ENCODE measurements around the gene PPM1H.

PPM1H gene

GRCh38 chr12:62754706-62755105 is 180.2 kb downstream of the PPM1H start:
- Histone ChIP-seq H3K9me3 (ENCODE audit: control insufficient read depth, low read length) (no peaks in the 10 kb centered on the region), H3K27me3 (ENCODE audit: control insufficient read depth in 1 of 2, insufficient read depth in 1 of 2, low read length in 2 of 2) (no peaks in the 10 kb centered on the region), H2BK5ac (ENCODE audit: low read depth, low read length, poor library complexity, severe bottlenecking) (no peak overlapping the region), H2BK15ac (ENCODE audit: low read depth, poor library complexity, severe bottlenecking) (no peak overlapping the region), H3K14ac (ENCODE audit: low read length in 2 of 2) (no peak overlapping the region), H3K27ac (ENCODE audit: low read length, poor library complexity, severe bottlenecking) (no peak overlapping the region), H2BK12ac (ENCODE audit: low read length in 2 of 2) (no peak overlapping the region), H3K4ac (ENCODE audit: low read depth in 1 of 2, low read length in 2 of 2) (no peak overlapping the region), H3K9ac (ENCODE audit: low read length) (no peak overlapping the region), H3K18ac (ENCODE audit: low read depth in 1 of 2, low read length in 2 of 2) (no peak overlapping the region), H3K4me2 (ENCODE audit: low read length, poor library complexity, severe bottlenecking) (no peak overlapping the region), H2AFZ (ENCODE audit: low read depth, low read length) (no peak overlapping the region), H4K8ac (ENCODE audit: low read length) (no peak overlapping the region), H3K79me1 (replicated peaks; ENCODE audit: low read length, poor library complexity, severe bottlenecking) (peaks cover 4% of the 10 kb centered on the region), H3K4me3 (ENCODE audit: insufficient read depth in 1 of 2, low read depth in 1 of 2, low read length in 2 of 2) (no peak overlapping the region), H3K4me1 (ENCODE audit: control insufficient read depth, insufficient read depth, low read depth, low read length) (no peaks in the 10 kb centered on the region), H2AK5ac (ENCODE audit: low read length, severe bottlenecking) (no peak overlapping the region), H3K36me3 (ENCODE audit: control insufficient read depth in 1 of 2, insufficient read depth in 2 of 2, low read depth in 1 of 2, low read length in 2 of 2) (peaks cover 0 to 8% of the 10 kb centered on the region in 2 experiments), H4K91ac (ENCODE audit: low read length) (no peak overlapping the region), H3K23ac (ENCODE audit: low read length in 2 of 2) (no peak overlapping the region), H2BK120ac (ENCODE audit: low read depth, low read length) (no peak overlapping the region)
- 69% methylated on average over 2 of the region's 5 CpGs for WGBS
- no peak for DNase-seq

GRCh38 chr12:62751810-62752155 is 183.2 kb downstream of the PPM1H start:
- H3K27me3 ChIP-seq (ENCODE audit: control insufficient read depth in 1 of 2, insufficient read depth in 1 of 2, low read length in 2 of 2): no peaks in the 10 kb centered on the region
- H3K4me3 ChIP-seq (ENCODE audit: insufficient read depth in 1 of 2, low read depth in 1 of 2, low read length in 2 of 2): no peak overlapping the region
- no peak overlapping the region for H2BK120ac ChIP-seq (ENCODE audit: low read depth, low read length)
- no peak overlapping the region for H2BK15ac ChIP-seq (ENCODE audit: low read depth, poor library complexity, severe bottlenecking)
- WGBS: 95% methylated on average over 2 of the region's 2 CpGs
- H2AFZ ChIP-seq (ENCODE audit: low read depth, low read length): no peak overlapping the region
- no peak overlapping the region for H4K8ac ChIP-seq (ENCODE audit: low read length)
- H3K18ac ChIP-seq (ENCODE audit: low read depth in 1 of 2, low read length in 2 of 2): no peak overlapping the region
- peaks cover 4% of the 10 kb centered on the region for H3K79me1 ChIP-seq (replicated peaks; ENCODE audit: low read length, poor library complexity, severe bottlenecking)
- H3K4ac ChIP-seq (ENCODE audit: low read depth in 1 of 2, low read length in 2 of 2): no peak overlapping the region
- H2AK5ac ChIP-seq (ENCODE audit: low read length, severe bottlenecking): no peak overlapping the region
- no peak overlapping the region for H3K23ac ChIP-seq (ENCODE audit: low read length in 2 of 2)
- no peak for DNase-seq
- no peaks in the 10 kb centered on the region for H3K9me3 ChIP-seq (ENCODE audit: control insufficient read depth, low read length)
- H3K27ac ChIP-seq (ENCODE audit: low read length, poor library complexity, severe bottlenecking): no peak overlapping the region
- no peak overlapping the region for H3K4me2 ChIP-seq (ENCODE audit: low read length, poor library complexity, severe bottlenecking)
- no peak overlapping the region for H2BK12ac ChIP-seq (ENCODE audit: low read length in 2 of 2)
- no peak overlapping the region for H3K9ac ChIP-seq (ENCODE audit: low read length)
- H2BK5ac ChIP-seq (ENCODE audit: low read depth, low read length, poor library complexity, severe bottlenecking): no peak overlapping the region
- peak overlapping the region in 1 of 2 experiments; percentile 77 for H3K14ac ChIP-seq (ENCODE audit: low read length in 2 of 2)
- no peaks in the 10 kb centered on the region for H3K4me1 ChIP-seq (ENCODE audit: control insufficient read depth, insufficient read depth, low read depth, low read length)
- peaks cover 0 to 8% of the 10 kb centered on the region in 2 experiments for H3K36me3 ChIP-seq (ENCODE audit: control insufficient read depth in 1 of 2, insufficient read depth in 2 of 2, low read depth in 1 of 2, low read length in 2 of 2)
- no peak overlapping the region for H4K91ac ChIP-seq (ENCODE audit: low read length)

GRCh38 chr12:62750941-62751809 is 183.8 kb downstream of the PPM1H start:
- Histone ChIP-seq H4K8ac (ENCODE audit: low read length) (no peak overlapping the region), H3K18ac (ENCODE audit: low read depth in 1 of 2, low read length in 2 of 2) (no peak overlapping the region), H2BK120ac (ENCODE audit: low read depth, low read length) (no peak overlapping the region), H3K14ac (ENCODE audit: low read length in 2 of 2) (no peak overlapping the region), H3K27me3 (ENCODE audit: control insufficient read depth in 1 of 2, insufficient read depth in 1 of 2, low read length in 2 of 2) (no peaks in the 10 kb centered on the region), H3K9ac (ENCODE audit: low read length) (no peak overlapping the region), H3K36me3 (ENCODE audit: control insufficient read depth in 1 of 2, insufficient read depth in 2 of 2, low read depth in 1 of 2, low read length in 2 of 2) (peaks cover 0 to 8% of the 10 kb centered on the region in 2 experiments), H4K91ac (ENCODE audit: low read length) (no peak overlapping the region), H3K4ac (ENCODE audit: low read depth in 1 of 2, low read length in 2 of 2) (no peak overlapping the region), H2BK5ac (ENCODE audit: low read depth, low read length, poor library complexity, severe bottlenecking) (no peak overlapping the region), H2AFZ (ENCODE audit: low read depth, low read length) (no peak overlapping the region), H3K79me1 (replicated peaks; ENCODE audit: low read length, poor library complexity, severe bottlenecking) (peaks cover 7% of the 10 kb centered on the region), H3K4me2 (ENCODE audit: low read length, poor library complexity, severe bottlenecking) (no peak overlapping the region), H3K27ac (ENCODE audit: low read length, poor library complexity, severe bottlenecking) (no peak overlapping the region), H3K4me1 (ENCODE audit: control insufficient read depth, insufficient read depth, low read depth, low read length) (no peaks in the 10 kb centered on the region), H2BK12ac (ENCODE audit: low read length in 2 of 2) (no peak overlapping the region), H3K9me3 (ENCODE audit: control insufficient read depth, low read length) (no peaks in the 10 kb centered on the region), H2BK15ac (ENCODE audit: low read depth, poor library complexity, severe bottlenecking) (no peak overlapping the region), H3K23ac (ENCODE audit: low read length in 2 of 2) (no peak overlapping the region), H2AK5ac (ENCODE audit: low read length, severe bottlenecking) (no peak overlapping the region), H3K4me3 (ENCODE audit: insufficient read depth in 1 of 2, low read depth in 1 of 2, low read length in 2 of 2) (no peak overlapping the region)
- DNase-seq: no peak
- 84% methylated on average over 6 of the region's 10 CpGs for WGBS

GRCh38 chr12:62749586-62749985 is 185.4 kb downstream of the PPM1H start:
- Histone ChIP-seq H3K9ac (ENCODE audit: low read length) (no peak overlapping the region), H3K79me1 (replicated peaks; ENCODE audit: low read length, poor library complexity, severe bottlenecking) (peaks cover 3% of the 10 kb centered on the region), H2AK5ac (ENCODE audit: low read length, severe bottlenecking) (no peak overlapping the region), H3K4me3 (ENCODE audit: insufficient read depth in 1 of 2, low read depth in 1 of 2, low read length in 2 of 2) (no peak overlapping the region), H3K4me1 (ENCODE audit: control insufficient read depth, insufficient read depth, low read depth, low read length) (peaks cover 2% of the 10 kb centered on the region), H2BK15ac (ENCODE audit: low read depth, poor library complexity, severe bottlenecking) (no peak overlapping the region), H3K4ac (ENCODE audit: low read depth in 1 of 2, low read length in 2 of 2) (no peak overlapping the region), H3K23ac (ENCODE audit: low read length in 2 of 2) (no peak overlapping the region), H3K4me2 (ENCODE audit: low read length, poor library complexity, severe bottlenecking) (no peak overlapping the region), H3K18ac (ENCODE audit: low read depth in 1 of 2, low read length in 2 of 2) (no peak overlapping the region), H4K8ac (ENCODE audit: low read length) (no peak overlapping the region), H2AFZ (ENCODE audit: low read depth, low read length) (no peak overlapping the region), H2BK5ac (ENCODE audit: low read depth, low read length, poor library complexity, severe bottlenecking) (no peak overlapping the region), H3K27me3 (ENCODE audit: control insufficient read depth in 1 of 2, insufficient read depth in 1 of 2, low read length in 2 of 2) (no peaks in the 10 kb centered on the region), H3K36me3 (ENCODE audit: control insufficient read depth in 1 of 2, insufficient read depth in 2 of 2, low read depth in 1 of 2, low read length in 2 of 2) (no peaks in the 10 kb centered on the region), H3K9me3 (ENCODE audit: control insufficient read depth, low read length) (no peaks in the 10 kb centered on the region), H4K91ac (ENCODE audit: low read length) (no peak overlapping the region), H3K14ac (ENCODE audit: low read length in 2 of 2) (no peak overlapping the region), H2BK120ac (ENCODE audit: low read depth, low read length) (no peak overlapping the region), H3K27ac (ENCODE audit: low read length, poor library complexity, severe bottlenecking) (no peak overlapping the region), H2BK12ac (ENCODE audit: low read length in 2 of 2) (no peak overlapping the region)
- no peak for DNase-seq
- 100% methylated on average over 1 of the region's 1 CpG for WGBS

Data from mesenchymal stem cell (in vitro differentiated cells and primary cell).